A549 (cell line): ENCODE results near the gene NR5A2. TPM values are rescaled to one million over a fixed set of nuclear protein-coding genes. Genes with fewer than 3 reads are reported as not detected.

Experiments used
- ATAC-seq, 2 experiments: fragments of 200-7000 bp in 1 of 2; fragments of >200 bp in 1 of 2; cut with Nextera tagmentation in 1 of 2; cut with Tn5 transposase in 1 of 2; 3 replicates each; pipeline versions ENCODE4 v1.8.0 to v1.9.1; 2018 to 2020; ENCODE audit warnings: mild to moderate bottlenecking in 1 of 2, moderate library complexity in 1 of 2
- CTCF ChIA-PET: fragments of 300-600 bp; sonication (Branson Sonifier 250); formaldehyde crosslinking; extraction: SDS; loops from one replicate; lab custom pipeline; 2021; ENCODE audit warnings: antibody characterized with exemption, inconsistent platforms; lab: Yijun Ruan, JAX
- POLR2A ChIA-PET: fragments of 350-600 bp; formaldehyde crosslinking; extraction: SDS; loops from one replicate; lab custom pipeline; 2021; ENCODE audit warnings: antibody characterized with exemption, inconsistent platforms; lab: Yijun Ruan, JAX
- DNase-seq, 2 experiments: peaks; one replicate each; pipeline versions ENCODE4 v3.0.0 to v3.0.0-alpha.2; 2011 to 2016; ENCODE audit warnings: low read depth in 1 of 2, low spot score in 1 of 2
- FAIRE-seq: peaks from 2 replicates; lab custom pipeline; 2011; peaks lifted over from hg19 to GRCh38; lab: Jason Lieb, UNC
- H3K27ac ChIP-seq, 2 experiments: fragments of >200 bp; sonication (Bioruptor Twin); formaldehyde crosslinking; 3 replicates each; pipeline ENCODE4 v1.5.1; 2016 to 2017
- H3K4me1 ChIP-seq: fragments of >200 bp; sonication (Bioruptor Twin); formaldehyde crosslinking; 3 replicates; pipeline ENCODE4 v1.6.1; 2016
- H3K4me2 ChIP-seq: fragments of >200 bp; sonication (Bioruptor Twin); formaldehyde crosslinking; 3 replicates; pipeline ENCODE4 v1.6.1; 2016
- H3K4me3 ChIP-seq: fragments of >200 bp; sonication (Bioruptor Twin); formaldehyde crosslinking; 3 replicates; pipeline ENCODE4 v1.5.1; 2016
- H3K9me3 ChIP-seq: fragments of >200 bp; sonication (Bioruptor Twin); formaldehyde crosslinking; 3 replicates; pipeline ENCODE4 v1.6.1; 2016
- BHLHE40 ChIP-seq: IDR thresholded peaks from 2 replicates; pipeline ENCODE4 v1.6.1; 2012; ENCODE audit warnings: low read depth, low read length, inconsistent platforms
- CBX8 ChIP-seq: fragments of 200-600 bp; sonication (generic); IDR thresholded peaks from 2 replicates; pipeline ENCODE4 v1.6.1; 2016
- CHD2 ChIP-seq: fragments of 150-350 bp; IDR thresholded peaks from 2 replicates; pipeline ENCODE4 v1.6.1; 2014; ENCODE audit warnings: low read length; ENCODE audit not compliant: partially characterized antibody
- CHD4 ChIP-seq: fragments of 200-600 bp; sonication (generic); IDR thresholded peaks from 2 replicates; pipeline ENCODE4 v1.6.1; 2016; ENCODE audit warnings: antibody characterized with exemption, mild to moderate bottlenecking, borderline replicate concordance
- ESRRA ChIP-seq: fragments of 150-350 bp; IDR thresholded peaks from 2 replicates; pipeline ENCODE4 v1.6.1; 2014; ENCODE audit warnings: mild to moderate bottlenecking, low read length, borderline replicate concordance
- FOSB ChIP-seq: fragments of 250-450 bp; sonication (Bioruptor Pico); IDR thresholded peaks from 2 replicates; pipeline ENCODE4 v1.5.0; 2020; ENCODE audit warnings: mild to moderate bottlenecking, moderate library complexity
- FOSL2 ChIP-seq, 2 experiments: fragments of 450-650 bp in 1 of 2; fragments of >200 bp in 1 of 2; sonication (Bioruptor Twin) in 1 of 2; formaldehyde crosslinking; IDR thresholded peaks; 2 replicates each; pipeline versions ENCODE4 v1.5.0 to v1.6.1; 2016 to 2020; ENCODE audit warnings: mild to moderate bottlenecking in 1 of 2, moderate library complexity in 1 of 2
- HDAC2 ChIP-seq: fragments of 200-600 bp; sonication (generic); IDR thresholded peaks from 2 replicates; pipeline ENCODE4 v1.6.1; 2016
- HOXA7 ChIP-seq: fragments of 250-450 bp; sonication (Bioruptor Pico); IDR thresholded peaks from 2 replicates; pipeline ENCODE4 v1.5.0; 2020; ENCODE audit warnings: mild to moderate bottlenecking, moderate library complexity
- HOXB13 ChIP-seq: fragments of 250-450 bp; sonication (Bioruptor Pico); IDR thresholded peaks from 2 replicates; pipeline ENCODE4 v1.5.0; 2020; ENCODE audit warnings: low read depth, mild to moderate bottlenecking, moderate library complexity
- HOXB5 ChIP-seq: fragments of 250-450 bp; sonication (Bioruptor Pico); IDR thresholded peaks from 2 replicates; pipeline ENCODE4 v1.5.0; 2020; ENCODE audit warnings: mild to moderate bottlenecking, moderate library complexity
- JUNB ChIP-seq: fragments of >200 bp; sonication (Bioruptor Twin); formaldehyde crosslinking; IDR thresholded peaks from 2 replicates; pipeline ENCODE4 v1.6.1; 2016
- MAFK ChIP-seq: fragments of 450-650 bp; IDR thresholded peaks from 2 replicates; pipeline ENCODE4 v1.6.1; 2014; ENCODE audit not compliant: partially characterized antibody
- MAX ChIP-seq: IDR thresholded peaks from 2 replicates; pipeline ENCODE4 v1.6.1; 2012
- MAZ ChIP-seq: fragments of 150-350 bp; IDR thresholded peaks from 2 replicates; pipeline ENCODE4 v1.6.1; 2014; ENCODE audit warnings: antibody characterized with exemption, low read depth, low read length, borderline replicate concordance
- MYC ChIP-seq: IDR thresholded peaks from 2 replicates; pipeline ENCODE4 v1.6.1; 2012; ENCODE audit warnings: mild to moderate bottlenecking, inconsistent platforms, low read length, improper control_type of control experiment, borderline replicate concordance
- NFE2L2 ChIP-seq: fragments of 150-350 bp; conservative IDR thresholded peaks from 2 replicates; pipeline ENCODE4 v1.6.1; 2014; ENCODE audit warnings: low read length
- PHF8 ChIP-seq: fragments of 200-600 bp; sonication (generic); IDR thresholded peaks from 2 replicates; pipeline ENCODE4 v1.6.1; 2016; ENCODE audit warnings: low read depth, mild to moderate bottlenecking, antibody characterized with exemption, moderate library complexity, borderline replicate concordance
- POLR2AphosphoS2 ChIP-seq: conservative IDR thresholded peaks from 2 replicates; pipeline ENCODE4 v1.6.1; 2012; ENCODE audit warnings: low read length, improper control_type of control experiment, inconsistent platforms
- RARB ChIP-seq: fragments of 250-450 bp; sonication (Bioruptor Pico); IDR thresholded peaks from 2 replicates; pipeline ENCODE4 v1.8.0; 2021; ENCODE audit warnings: mild to moderate bottlenecking, moderate library complexity
- SMC3 ChIP-seq: fragments of >200 bp; sonication (Bioruptor Twin); formaldehyde crosslinking; IDR thresholded peaks from 3 replicates; pipeline ENCODE4 v1.6.1; 2018; ENCODE audit warnings: inconsistent platforms
- SREBF2 ChIP-seq: fragments of 450-650 bp; IDR thresholded peaks from 2 replicates; pipeline ENCODE4 v1.6.1; 2014; ENCODE audit warnings: mild to moderate bottlenecking, moderate library complexity
- TFCP2L1 ChIP-seq: fragments of 250-450 bp; sonication (Bioruptor Pico); IDR thresholded peaks from 2 replicates; pipeline ENCODE4 v1.5.0; 2021; ENCODE audit warnings: mild to moderate bottlenecking
- ZFP36 ChIP-seq: fragments of 450-650 bp; IDR thresholded peaks from 2 replicates; pipeline ENCODE4 v1.6.1; 2014; ENCODE audit warnings: borderline replicate concordance; ENCODE audit not compliant: partially characterized antibody
- ZNF302 ChIP-seq: fragments of 250-450 bp; sonication (Bioruptor Pico); IDR thresholded peaks from 2 replicates; pipeline ENCODE4 v1.9.0; 2021; ENCODE audit warnings: inconsistent platforms, mild to moderate bottlenecking, moderate library complexity
- ZSCAN20 ChIP-seq: fragments of 250-450 bp; sonication (Bioruptor Pico); IDR thresholded peaks from 2 replicates; pipeline ENCODE4 v1.8.0; 2022; ENCODE audit warnings: mild to moderate bottlenecking, moderate library complexity
- WGBS: methylation state at CpG from one replicate; pipeline ENCODE4 v1.1.6; 2017; ENCODE audit errors: missing lambda C conversion rate; 5-methylcytosine and 5-hydroxymethylcytosine counted together
- polyA plus RNA-seq, 4 experiments: library from polyadenylated mRNA; depleted of rRNA in 3 of 4; stranded (reverse); fragments of >200 nt; fragmentation: RNase III in 1 of 4; extraction: RNeasy Plus Mini Kit Qiagen cat#74134 plus additional on column Dnase treatment in 1 of 4; gene quantifications; 2 replicates in 3 of 4; 3 replicates in 1 of 4; pipeline ENCODE4 v1.2.3, GENCODE V29; 2011 to 2017

The NR5A2 gene
- polyA plus RNA-seq, 2 of the 4 experiments (the other 2 are of a cell fraction), result 12.0 to 24.1 TPM

GRCh38 chr1:200121421-200121820, 93.9 kb downstream of the NR5A2 start:
- Histone ChIP-seq H3K4me1 (no peaks in the 10 kb centered on the region; the same call in 2 of the 3 replicates), H3K27ac (no peak overlapping the region), H3K4me2 (no peak overlapping the region), H3K4me3 (no peak overlapping the region), H3K9me3 (no peaks in the 10 kb centered on the region)
- DNase-seq (no peak), FAIRE-seq (no peak), ATAC-seq (no peak)
- ChIA-PET POLR2A (no interaction called here), CTCF (no interaction called here)
- TF ChIP-seq HOXA7 (CRISPR knock-in tag) (no peak), FOSB (CRISPR knock-in tag) (no peak), NFE2L2 (no peak), ZNF302 (CRISPR knock-in tag) (no peak)

- ATAC-seq (no peak), FAIRE-seq (no peak), DNase-seq (no peak)
- Histone ChIP-seq H3K4me1 (peaks cover 6% of the 10 kb centered on the region; the same call in 2 of the 3 replicates), H3K27ac (no peak overlapping the region), H3K4me2 (no peak overlapping the region), H3K4me3 (no peak overlapping the region), H3K9me3 (no peaks in the 10 kb centered on the region)
- TF ChIP-seq MAFK (peak; percentile 96), TFCP2L1 (CRISPR knock-in tag) (no peak), BHLHE40 (no peak), MAX (no peak), CHD2 (no peak)
- ChIA-PET POLR2A (no interaction called here), CTCF (no interaction called here)
- 73% methylated on average over 1 of the region's 1 CpG for WGBS
These were observed 96.8 kb downstream of the NR5A2 start for GRCh38 chr1:200124309-200124708.

GRCh38 chr1:200128081-200128480, 100.6 kb downstream of the NR5A2 start:
- POLR2A ChIA-PET, result no interaction called here
- CTCF ChIA-PET, result interaction anchor here (0.9 to 1.2 kb wide), 3 partner anchors 382 to 443 kb away, joined by 3 to 4 read pairs (median 3); no protein-coding TSS in a partner anchor
- no peak for ATAC-seq
- Histone ChIP-seq H3K4me2 (no peak overlapping the region), H3K4me1 (peaks cover 41% of the 10 kb centered on the region), H3K4me3 (no peak overlapping the region), H3K9me3 (no peaks in the 10 kb centered on the region), H3K27ac (no peak overlapping the region)
- no peak for DNase-seq
- FAIRE-seq, result no peak
- TF ChIP-seq PHF8 (no peak), POLR2AphosphoS2 (no peak), ZSCAN20 (CRISPR knock-in tag) (no peak), MAFK (no peak), SREBF2 (no peak), CBX8 (no peak), RARB (CRISPR knock-in tag) (no peak), HDAC2 (no peak), JUNB (no peak), FOSL2 (IDR thresholded peaks at IDR 0.05) (no peak), FOSL2 (CRISPR knock-in tag; IDR thresholded peaks at IDR 0.05) (no peak), ZFP36 (no peak), HOXB13 (CRISPR knock-in tag) (no peak), CHD4 (no peak), MAX (no peak), SMC3 (no peak), ESRRA (no peak), MAZ (no peak), HOXB5 (no peak), MYC (no peak), CHD2 (no peak)
- 87% methylated on average over 7 of the region's 7 CpGs for WGBS
